Neural cell (in vitro differentiated cells): ENCODE data around the gene NTN3. TPM values are rescaled to one million over a fixed set of nuclear protein-coding genes. Genes with fewer than 3 reads are reported as not detected.

Source experiments
- H2AFZ ChIP-seq: fragments of 200-600, 300-800 bp; sonication (generic), shearing (Covaris generic); 2 replicates; pipeline ENCODE4 v1.6.0; 2014; ENCODE audit warnings: low read depth, mild to moderate bottlenecking, antibody characterized with exemption, low read length, moderate library complexity
- H3F3A ChIP-seq: fragments of 200-600 bp; shearing (Covaris generic); 2 replicates; pipeline ENCODE4 v1.6.1; 2016; ENCODE audit warnings: mild to moderate bottlenecking, moderate library complexity, mixed read lengths, antibody characterized with exemption, low read length; ENCODE audit not compliant: insufficient read depth, poor library complexity, severe bottlenecking
- H3K27ac ChIP-seq: fragments of 200-600, 300-800 bp; sonication (generic), shearing (Covaris generic); 2 replicates; pipeline ENCODE4 v1.5.1; 2014; ENCODE audit warnings: mild to moderate bottlenecking, low read length, moderate library complexity
- H3K27me3 ChIP-seq: fragments of 300-800, 200-600 bp; sonication (generic), shearing (Covaris generic); 2 replicates; pipeline ENCODE4 v1.6.0; 2014; ENCODE audit warnings: mild to moderate bottlenecking, low read depth, low read length, moderate library complexity; ENCODE audit not compliant: insufficient read depth
- H3K36me3 ChIP-seq: fragments of 300-800, 200-600 bp; sonication (generic), shearing (Covaris generic); 2 replicates; pipeline ENCODE4 v1.5.1; 2014; ENCODE audit warnings: mild to moderate bottlenecking, antibody characterized with exemption, low read length, moderate library complexity; ENCODE audit not compliant: insufficient read depth
- H3K4me2 ChIP-seq: fragments of 300-800, 200-600 bp; sonication (generic), shearing (Covaris generic); 2 replicates; pipeline ENCODE4 v1.6.0; 2014; ENCODE audit warnings: mild to moderate bottlenecking, low read length
- H3K4me3 ChIP-seq: fragments of 300-800, 200-600 bp; sonication (generic), shearing (Covaris generic); 2 replicates; pipeline ENCODE4 v1.5.1; 2014; ENCODE audit warnings: mild to moderate bottlenecking, low read length, moderate library complexity
- H3K79me2 ChIP-seq: fragments of 200-600 bp; shearing (Covaris generic); replicated peaks from 2 replicates; pipeline ENCODE4 v1.6.0; 2014; ENCODE audit warnings: mild to moderate bottlenecking, low read length, moderate library complexity; ENCODE audit not compliant: insufficient read depth
- H3K9ac ChIP-seq: fragments of 300-800, 200-600 bp; sonication (generic), shearing (Covaris generic); 2 replicates; pipeline ENCODE4 v1.6.1; 2016; ENCODE audit warnings: mild to moderate bottlenecking, low read length, mixed read lengths
- H3K9me2 ChIP-seq: fragments of 200-600 bp; shearing (Covaris generic); 2 replicates; pipeline ENCODE4 v1.6.1; 2016; ENCODE audit warnings: mild to moderate bottlenecking, low read length, mixed read lengths; ENCODE audit not compliant: insufficient read depth
- H3K9me3 ChIP-seq: fragments of 200-600, 300-800 bp; sonication (generic), shearing (Covaris generic); 2 replicates; pipeline ENCODE4 v1.6.1; 2016; ENCODE audit warnings: mild to moderate bottlenecking, mixed run types, low read length, moderate library complexity, mixed read lengths
- H4K20me1 ChIP-seq: fragments of 200-600 bp; shearing (Covaris generic); 2 replicates; pipeline ENCODE4 v1.6.1; 2016; ENCODE audit warnings: mild to moderate bottlenecking, mixed run types; ENCODE audit not compliant: insufficient read depth
- EP300 ChIP-seq: fragments of 450-650 bp; conservative IDR thresholded peaks from 2 replicates; pipeline ENCODE4 v1.6.1; 2014; ENCODE audit warnings: antibody characterized with exemption, mild to moderate bottlenecking, moderate library complexity; ENCODE audit not compliant: poor library complexity, severe bottlenecking
- EZH2 ChIP-seq: fragments of 200-600, 300-800 bp; shearing (Covaris generic), sonication (generic); IDR thresholded peaks from 2 replicates; pipeline ENCODE4 v1.6.1; 2014; ENCODE audit warnings: antibody characterized with exemption, low read length, borderline replicate concordance, mild to moderate bottlenecking; ENCODE audit not compliant: insufficient read depth, poor library complexity, severe bottlenecking
- MXI1 ChIP-seq: fragments of 450-650 bp; conservative IDR thresholded peaks from 2 replicates; pipeline ENCODE4 v1.6.1; 2014; ENCODE audit warnings: antibody characterized with exemption, mild to moderate bottlenecking; ENCODE audit not compliant: poor library complexity, severe bottlenecking
- POLR2AphosphoS5 ChIP-seq: IDR thresholded peaks from 2 replicates; pipeline ENCODE4 v1.6.1; 2012
- RAD21 ChIP-seq: fragments of 450-650 bp; conservative IDR thresholded peaks from 2 replicates; pipeline ENCODE4 v1.6.1; 2014; ENCODE audit warnings: antibody characterized with exemption, mild to moderate bottlenecking, moderate library complexity
- SMC3 ChIP-seq: fragments of 450-650 bp; conservative IDR thresholded peaks from 2 replicates; pipeline ENCODE4 v1.6.1; 2014; ENCODE audit warnings: antibody characterized with exemption, mild to moderate bottlenecking, moderate library complexity; ENCODE audit not compliant: poor library complexity
- TAF1 ChIP-seq: IDR thresholded peaks from 2 replicates; pipeline ENCODE4 v1.6.1; 2012; ENCODE audit warnings: low read depth
- polyA plus RNA-seq: library from polyadenylated mRNA; depleted of rRNA; stranded (reverse); fragments of >200 nt; gene quantifications from 2 replicates; pipeline ENCODE4 v1.2.3, GENCODE V29; 2014
- TF ChIP-seq, protein P1 (sequence below): IDR thresholded peaks from 2 replicates; pipeline ENCODE4 v1.6.1; 2012; ENCODE audit warnings: borderline replicate concordance
- TF ChIP-seq, protein P2 (sequence below): fragments of 450-650 bp; IDR thresholded peaks from 2 replicates; pipeline ENCODE4 v1.5.1; 2014; ENCODE audit warnings: antibody characterized with exemption, mild to moderate bottlenecking, moderate library complexity; ENCODE audit not compliant: poor library complexity, severe bottlenecking

NTN3 gene
- polyA plus RNA-seq, 1 donor from 2014 or later = 1.2 TPM

- TF ChIP-seq SMC3 = no peak
- TF ChIP-seq EP300 = no peak
- TF ChIP-seq, protein P1, sequence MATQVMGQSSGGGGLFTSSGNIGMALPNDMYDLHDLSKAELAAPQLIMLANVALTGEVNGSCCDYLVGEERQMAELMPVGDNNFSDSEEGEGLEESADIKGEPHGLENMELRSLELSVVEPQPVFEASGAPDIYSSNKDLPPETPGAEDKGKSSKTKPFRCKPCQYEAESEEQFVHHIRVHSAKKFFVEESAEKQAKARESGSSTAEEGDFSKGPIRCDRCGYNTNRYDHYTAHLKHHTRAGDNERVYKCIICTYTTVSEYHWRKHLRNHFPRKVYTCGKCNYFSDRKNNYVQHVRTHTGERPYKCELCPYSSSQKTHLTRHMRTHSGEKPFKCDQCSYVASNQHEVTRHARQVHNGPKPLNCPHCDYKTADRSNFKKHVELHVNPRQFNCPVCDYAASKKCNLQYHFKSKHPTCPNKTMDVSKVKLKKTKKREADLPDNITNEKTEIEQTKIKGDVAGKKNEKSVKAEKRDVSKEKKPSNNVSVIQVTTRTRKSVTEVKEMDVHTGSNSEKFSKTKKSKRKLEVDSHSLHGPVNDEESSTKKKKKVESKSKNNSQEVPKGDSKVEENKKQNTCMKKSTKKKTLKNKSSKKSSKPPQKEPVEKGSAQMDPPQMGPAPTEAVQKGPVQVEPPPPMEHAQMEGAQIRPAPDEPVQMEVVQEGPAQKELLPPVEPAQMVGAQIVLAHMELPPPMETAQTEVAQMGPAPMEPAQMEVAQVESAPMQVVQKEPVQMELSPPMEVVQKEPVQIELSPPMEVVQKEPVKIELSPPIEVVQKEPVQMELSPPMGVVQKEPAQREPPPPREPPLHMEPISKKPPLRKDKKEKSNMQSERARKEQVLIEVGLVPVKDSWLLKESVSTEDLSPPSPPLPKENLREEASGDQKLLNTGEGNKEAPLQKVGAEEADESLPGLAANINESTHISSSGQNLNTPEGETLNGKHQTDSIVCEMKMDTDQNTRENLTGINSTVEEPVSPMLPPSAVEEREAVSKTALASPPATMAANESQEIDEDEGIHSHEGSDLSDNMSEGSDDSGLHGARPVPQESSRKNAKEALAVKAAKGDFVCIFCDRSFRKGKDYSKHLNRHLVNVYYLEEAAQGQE = no peak
- no peak for TF ChIP-seq MXI1
- TF ChIP-seq POLR2AphosphoS5 = no peak
- H3K27ac ChIP-seq = no peak overlapping the region
Observed at GRCh38 chr16:2507665-2508064, 36.6 kb downstream of the NTN3 start.

GRCh38 chr16:2508722-2509400 is 37.8 kb downstream of the NTN3 start:
- Histone ChIP-seq H4K20me1 (no peaks in the 10 kb centered on the region), H2AFZ (no peak overlapping the region), H3K9me2 (no peaks in the 10 kb centered on the region), H3K9me3 (no peaks in the 10 kb centered on the region), H3F3A (no peaks in the 10 kb centered on the region), H3K9ac (no peak overlapping the region), H3K36me3 (no peaks in the 10 kb centered on the region), H3K27ac (no peak overlapping the region), H3K27me3 (no peaks in the 10 kb centered on the region), H3K79me2 (no peaks in the 10 kb centered on the region), H3K4me2 (no peak overlapping the region), H3K4me3 (no peak overlapping the region)
- TF ChIP-seq RAD21 (no peak), TAF1 (no peak), EP300 (no peak), POLR2AphosphoS5 (no peak), EZH2 (no peak), SMC3 (no peak), MXI1 (no peak)
- TF ChIP-seq, protein P1 = no peak
- TF ChIP-seq, protein P2, sequence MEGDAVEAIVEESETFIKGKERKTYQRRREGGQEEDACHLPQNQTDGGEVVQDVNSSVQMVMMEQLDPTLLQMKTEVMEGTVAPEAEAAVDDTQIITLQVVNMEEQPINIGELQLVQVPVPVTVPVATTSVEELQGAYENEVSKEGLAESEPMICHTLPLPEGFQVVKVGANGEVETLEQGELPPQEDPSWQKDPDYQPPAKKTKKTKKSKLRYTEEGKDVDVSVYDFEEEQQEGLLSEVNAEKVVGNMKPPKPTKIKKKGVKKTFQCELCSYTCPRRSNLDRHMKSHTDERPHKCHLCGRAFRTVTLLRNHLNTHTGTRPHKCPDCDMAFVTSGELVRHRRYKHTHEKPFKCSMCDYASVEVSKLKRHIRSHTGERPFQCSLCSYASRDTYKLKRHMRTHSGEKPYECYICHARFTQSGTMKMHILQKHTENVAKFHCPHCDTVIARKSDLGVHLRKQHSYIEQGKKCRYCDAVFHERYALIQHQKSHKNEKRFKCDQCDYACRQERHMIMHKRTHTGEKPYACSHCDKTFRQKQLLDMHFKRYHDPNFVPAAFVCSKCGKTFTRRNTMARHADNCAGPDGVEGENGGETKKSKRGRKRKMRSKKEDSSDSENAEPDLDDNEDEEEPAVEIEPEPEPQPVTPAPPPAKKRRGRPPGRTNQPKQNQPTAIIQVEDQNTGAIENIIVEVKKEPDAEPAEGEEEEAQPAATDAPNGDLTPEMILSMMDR = no peak

More at GRCh38 chr16:2507665-2508064, 36.6 kb downstream of the NTN3 start:
- H3F3A ChIP-seq = no peaks in the 10 kb centered on the region
- H3K9me3 ChIP-seq = no peaks in the 10 kb centered on the region
- H3K9ac ChIP-seq = no peak overlapping the region
- no peaks in the 10 kb centered on the region for H3K27me3 ChIP-seq
- no peaks in the 10 kb centered on the region for H3K79me2 ChIP-seq
- no peak overlapping the region for H3K4me3 ChIP-seq
- H2AFZ ChIP-seq = no peak overlapping the region
- H3K9me2 ChIP-seq = no peaks in the 10 kb centered on the region
- no peaks in the 10 kb centered on the region for H3K36me3 ChIP-seq
- H4K20me1 ChIP-seq = no peaks in the 10 kb centered on the region
- H3K4me2 ChIP-seq = no peak overlapping the region
